HG03159 (cell line): Measurements from ENCODE around the gene SYF2.
"Not testable (repeated sequence)": the region's sequence is repeated elsewhere in the genome, so short reads cannot be mapped to it uniquely, and the experiment has no call there.

Source experiments
- ATAC-seq: cut with Tn5 transposase; IDR thresholded peaks from one replicate; pipeline ENCODE4 v1.9.1; 2021; ENCODE audit warnings: mild to moderate bottlenecking, moderate library complexity; ENCODE audit not compliant: unreplicated experiment

SYF2 gene

DNA sequence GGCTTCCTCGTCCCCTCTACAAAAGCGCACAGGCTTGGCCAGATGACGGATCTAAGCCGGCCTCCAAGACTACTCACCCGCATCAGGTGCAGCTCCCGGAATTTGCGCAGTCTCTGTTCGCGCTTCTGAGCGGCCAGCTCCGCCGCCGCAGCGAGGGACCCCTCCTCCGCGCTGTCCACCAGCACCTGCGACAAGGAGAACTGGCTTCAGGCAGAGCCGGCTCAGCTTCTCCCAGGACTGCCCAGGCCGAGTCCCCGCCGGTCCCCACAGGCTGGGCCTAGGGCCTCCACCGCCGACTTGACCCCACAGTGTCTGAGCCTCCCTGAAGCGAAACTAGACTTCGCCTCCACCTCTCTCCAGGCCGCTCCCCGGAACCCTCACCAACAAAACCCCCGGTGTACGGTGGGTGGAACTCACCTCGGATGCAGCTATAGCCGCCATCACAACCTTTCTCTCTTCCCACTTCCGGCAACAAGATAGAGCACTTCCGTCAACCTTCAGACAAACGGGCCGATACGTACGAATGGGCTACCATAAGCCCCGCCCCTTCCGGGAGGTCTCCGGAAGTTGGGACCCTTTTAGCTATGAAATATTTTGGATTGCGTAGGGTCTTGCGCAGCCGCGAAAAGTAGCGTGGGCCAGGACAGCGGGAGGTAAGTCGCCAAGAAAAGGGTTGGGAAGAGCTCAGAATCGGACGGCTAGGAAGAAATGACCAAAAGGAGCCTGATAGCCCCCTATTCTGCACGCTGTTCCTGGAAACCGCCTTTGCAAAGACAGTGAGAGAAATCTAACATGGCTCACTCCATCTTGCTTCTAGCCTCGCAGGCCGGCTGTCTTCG lies at the start of gene SYF2:
Gene SYF2 (minus strand): TSS at position 476 of the 839 bp plus-strand sequence. CDS start 35 bp downstream, at position 441.
- peak; percentile 79 for ATAC-seq

DNA sequence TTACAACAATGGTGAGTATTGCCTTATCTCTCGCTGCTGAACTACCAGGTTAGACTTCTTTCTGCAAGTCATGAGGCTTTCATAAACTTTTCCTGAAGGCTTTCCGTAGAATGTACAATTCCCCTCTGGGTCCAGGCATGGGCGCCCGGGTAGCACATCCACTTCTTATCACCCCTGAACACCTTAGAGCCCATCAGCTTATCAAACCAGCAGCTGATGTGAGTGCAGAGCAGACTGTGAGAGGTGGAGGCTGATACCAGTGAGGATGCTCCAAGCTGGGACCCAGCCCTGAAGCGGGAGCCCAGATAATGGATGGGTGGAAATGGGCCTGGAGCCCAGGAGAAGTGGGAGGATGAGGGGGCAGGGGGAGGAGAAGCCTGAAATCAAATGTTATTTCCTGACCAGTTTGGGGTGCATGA lies 47.4 kb upstream of the SYF2 start:
- not testable (repeated sequence) for ATAC-seq

DNA sequence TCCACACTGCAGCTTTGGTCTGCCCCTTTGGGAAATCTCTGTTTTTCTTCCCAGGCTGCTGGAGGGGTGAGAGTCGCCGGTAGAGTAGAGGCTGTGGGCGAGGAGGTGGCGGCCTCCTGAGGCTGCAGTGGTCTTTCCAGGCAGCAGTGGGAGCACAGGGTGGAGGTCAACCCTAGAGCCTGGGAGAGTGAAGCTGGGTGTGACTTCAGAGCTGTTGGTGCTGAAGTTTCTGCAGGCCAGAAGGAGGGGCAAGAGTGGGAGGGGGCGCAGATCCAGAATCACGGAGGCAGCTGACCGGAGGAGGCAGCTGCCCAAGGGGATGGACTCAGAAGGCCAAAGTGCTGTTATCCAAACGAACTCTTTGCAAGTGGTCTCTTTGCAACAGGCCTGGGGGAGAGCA lies 46.5 kb upstream of the SYF2 start:
- ATAC-seq: not testable (repeated sequence)

DNA sequence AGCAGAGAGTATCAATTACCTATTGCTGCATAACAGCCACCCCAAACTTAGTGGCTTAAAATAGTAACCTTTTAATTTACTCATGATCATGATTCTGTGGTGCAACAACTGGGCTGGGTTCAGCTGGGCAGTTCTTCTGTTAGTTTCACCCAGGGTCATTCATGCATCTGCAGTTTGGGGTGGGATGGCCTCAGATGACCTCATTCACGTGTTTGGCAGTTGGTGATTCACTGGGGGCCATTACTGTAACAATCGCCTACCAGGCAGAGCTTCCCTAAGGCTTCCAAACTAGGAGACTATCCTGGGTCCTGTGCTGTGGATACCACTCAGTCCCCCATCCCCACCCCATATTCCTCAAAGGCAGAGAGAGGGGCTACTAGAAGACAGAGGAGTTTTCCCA lies 46.1 kb upstream of the SYF2 start:
- not testable (repeated sequence) for ATAC-seq

DNA sequence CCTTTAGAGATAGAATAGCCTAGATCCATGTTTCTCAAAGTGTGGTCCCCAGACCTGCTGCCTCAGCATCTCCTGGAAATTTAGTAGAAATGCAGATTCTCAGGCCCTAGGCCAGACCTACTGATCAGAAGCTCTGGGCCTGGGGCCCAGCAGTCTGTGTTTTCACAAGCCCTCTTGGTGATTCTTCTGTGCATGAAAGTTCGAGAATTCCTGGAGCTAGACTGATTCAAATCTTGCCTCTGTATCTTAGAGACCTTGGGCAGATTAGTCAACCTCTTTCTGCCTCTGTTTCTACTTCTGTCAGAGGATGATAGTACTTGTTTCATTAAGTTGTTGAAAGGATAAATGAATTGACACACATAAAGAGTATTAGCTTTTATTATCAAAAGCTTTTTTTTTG lies 45.0 kb upstream of the SYF2 start:
- not testable (repeated sequence) for ATAC-seq

DNA sequence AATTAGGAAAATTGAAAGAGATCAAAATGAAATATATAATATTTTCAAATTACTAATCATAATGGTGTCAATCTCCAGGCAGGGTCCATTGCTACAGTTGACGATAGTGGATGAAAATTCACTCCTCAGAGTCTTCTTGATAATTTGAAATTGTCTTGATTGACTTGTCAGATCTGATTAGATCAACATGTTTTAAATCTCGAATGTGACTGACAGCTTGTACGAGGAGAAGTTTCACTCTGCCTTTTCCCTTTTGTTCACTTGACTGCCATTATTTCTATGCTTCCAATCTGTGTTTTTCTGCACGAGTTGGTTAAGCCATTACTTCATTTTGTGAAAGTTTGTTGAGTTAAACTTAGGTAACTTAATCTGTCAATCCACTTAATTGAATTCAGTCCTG lies 43.3 kb upstream of the SYF2 start:
- not testable (repeated sequence) for ATAC-seq

DNA sequence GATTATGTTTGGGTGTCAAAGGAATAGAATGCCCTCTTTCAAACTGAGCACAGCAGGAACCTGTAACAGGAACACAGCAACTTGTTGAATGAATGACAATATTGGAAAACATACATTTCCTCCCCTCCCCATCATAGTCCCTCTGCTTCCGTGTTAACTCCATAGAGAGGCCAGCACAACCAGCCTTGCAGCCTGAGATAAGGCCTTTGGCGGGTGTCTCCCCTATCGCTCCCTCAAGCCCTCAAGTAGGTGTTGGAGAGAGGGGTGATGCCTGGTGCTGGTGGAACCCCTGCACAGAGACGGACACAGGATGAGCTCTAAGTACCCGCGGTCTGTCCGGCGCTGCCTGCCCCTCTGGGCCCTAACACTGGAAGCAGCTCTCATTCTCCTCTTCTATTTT lies 39.9 kb upstream of the SYF2 start, which contains the start of gene RHD:
Gene RHD (plus strand): TSS at position 272 of the 400 bp plus-strand sequence. CDS start 39 bp downstream, at position 311.
- not testable (repeated sequence) for ATAC-seq

DNA sequence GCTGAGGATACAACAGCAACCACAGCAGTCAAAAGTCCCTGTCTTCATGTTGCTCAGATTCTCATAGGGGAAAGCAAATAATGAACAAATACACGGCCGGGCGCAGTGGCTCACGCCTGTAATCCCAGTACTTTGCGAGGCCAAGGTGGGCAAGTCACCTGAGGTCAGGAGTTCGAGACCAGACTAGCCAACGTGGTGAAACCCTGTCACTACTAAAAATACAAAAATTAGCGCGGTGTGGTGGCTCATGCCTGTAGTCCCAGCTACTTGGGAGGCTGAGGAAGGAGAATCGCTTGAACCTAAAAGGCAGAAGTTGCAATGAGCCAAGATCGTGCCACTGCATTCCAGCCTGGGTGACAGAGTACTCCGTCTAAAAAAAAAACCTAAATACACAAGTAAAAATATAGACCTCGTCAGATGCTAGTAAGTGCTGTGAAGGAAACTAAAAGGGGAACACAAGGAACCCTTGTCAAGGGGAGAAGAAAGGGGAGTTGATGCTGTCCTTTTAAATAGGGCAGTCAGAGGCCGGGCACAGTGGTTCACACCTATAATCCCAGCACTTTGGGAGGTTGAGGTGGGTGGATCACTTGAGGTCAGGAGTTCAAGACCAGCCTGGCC lies 36.0 kb upstream of the SYF2 start:
- not testable (repeated sequence) for ATAC-seq

DNA sequence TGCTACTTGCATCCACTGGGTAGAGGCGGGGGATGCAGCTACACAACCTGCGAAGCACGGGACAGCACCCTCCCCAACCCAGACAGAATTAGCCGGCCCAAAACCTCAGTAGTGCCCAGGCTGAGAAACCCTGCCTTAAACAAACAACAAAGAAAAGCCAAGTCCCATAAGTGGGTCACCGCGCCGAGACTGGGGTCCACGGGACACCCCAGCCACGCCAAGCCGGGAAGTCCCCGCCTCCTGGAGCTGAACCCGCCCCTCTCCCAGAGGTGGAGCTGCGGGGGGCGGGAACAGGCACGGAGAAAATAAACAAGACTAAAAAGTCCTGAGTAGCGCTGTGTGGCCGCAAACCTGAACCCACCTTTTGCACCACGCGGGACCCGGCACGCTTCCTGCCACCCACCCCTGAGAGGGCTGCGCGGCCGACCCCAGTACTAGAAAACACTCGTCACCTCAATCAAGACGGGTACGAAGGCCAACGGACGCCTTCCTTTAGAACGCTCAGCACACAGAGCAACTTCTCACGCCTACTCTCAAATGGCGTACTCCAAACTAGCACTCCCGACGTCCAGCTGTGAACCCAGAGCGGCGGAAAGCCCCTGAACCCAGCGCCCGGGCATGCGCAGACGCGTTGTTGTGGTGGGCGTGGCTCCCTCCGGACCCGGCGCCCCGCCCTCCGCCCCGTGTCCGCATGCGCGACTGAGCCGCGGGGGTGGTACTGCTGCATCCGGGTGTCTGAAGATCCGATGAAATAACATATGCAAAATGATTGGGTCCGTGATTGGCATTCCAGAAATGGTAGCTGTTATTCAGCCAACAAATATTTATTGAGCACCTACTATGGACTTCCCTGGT lies 35.2 kb upstream of the SYF2 start:
- ATAC-seq: peak; percentile 66

DNA sequence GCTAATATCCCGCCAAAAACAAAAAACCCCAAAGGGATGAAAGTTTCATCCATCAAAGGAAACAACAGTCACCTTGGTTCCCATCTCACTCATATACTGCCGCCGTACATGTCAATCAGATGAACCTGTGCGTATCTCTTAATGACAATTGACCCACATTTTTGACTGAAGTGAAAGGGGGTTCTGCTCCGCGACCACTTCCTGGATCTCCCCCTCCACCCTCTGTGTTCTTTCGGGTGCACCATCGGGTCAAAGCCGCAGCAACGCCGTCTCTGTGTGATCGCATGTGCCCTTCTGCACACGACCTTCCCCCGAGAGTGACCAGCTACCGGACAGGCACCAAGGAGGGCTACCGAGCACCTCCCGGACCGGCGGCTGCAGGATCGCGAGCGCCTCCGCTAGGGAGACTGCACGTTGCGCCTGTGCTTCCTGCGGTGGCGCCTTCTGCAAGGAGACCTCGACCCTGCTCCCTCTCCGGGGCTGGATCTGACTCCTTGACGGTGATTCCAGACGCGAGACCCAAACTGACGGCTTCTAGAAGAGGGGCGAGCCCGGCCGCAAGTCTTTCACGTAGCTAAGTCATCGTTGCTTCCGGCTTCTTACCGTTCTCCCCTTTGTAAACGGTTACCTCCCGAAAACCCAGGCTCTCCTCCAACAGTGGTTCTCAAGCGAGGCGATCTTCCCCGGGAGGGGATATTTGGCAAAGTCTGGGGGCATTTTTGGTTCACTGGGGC lies 34.4 kb upstream of the SYF2 start:
- peak; percentile 18 for ATAC-seq

DNA sequence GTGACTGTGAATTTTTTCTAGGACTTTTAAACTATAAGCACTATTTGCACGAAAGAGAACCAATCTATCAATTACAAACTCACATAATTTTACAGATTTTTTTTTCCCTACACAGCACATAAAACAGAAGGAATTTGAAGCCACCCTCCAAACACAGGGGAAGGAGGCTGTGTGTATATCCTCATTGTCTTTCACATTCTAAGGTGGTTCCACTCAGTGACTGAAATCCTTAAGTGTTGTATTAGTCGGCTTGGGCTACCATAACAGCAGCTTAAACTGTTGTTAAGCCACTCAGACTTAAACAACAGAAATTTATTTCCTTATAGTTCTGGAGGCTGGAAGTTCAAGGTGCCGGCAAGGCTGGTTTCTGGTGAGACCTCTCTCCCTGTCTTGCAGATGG lies 28.0 kb upstream of the SYF2 start:
- not testable (repeated sequence) for ATAC-seq

DNA sequence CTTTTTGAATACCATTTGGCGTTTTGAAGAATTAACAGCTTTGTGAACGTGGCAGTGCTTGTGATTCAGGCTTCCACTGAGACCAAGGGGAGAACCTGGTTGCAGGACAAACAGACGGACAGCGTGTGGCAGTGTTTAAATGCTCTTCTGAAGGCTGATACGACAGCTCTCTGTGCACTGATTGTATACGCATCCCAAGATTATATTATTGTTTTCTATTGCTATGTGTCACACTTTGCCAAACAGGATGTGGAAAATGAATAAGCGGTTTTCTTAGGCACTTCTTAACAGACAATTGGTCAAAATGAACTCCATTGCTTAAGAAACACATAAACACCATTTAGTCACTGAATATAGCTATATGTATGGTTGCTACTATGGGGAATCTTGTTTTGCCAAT lies 27.5 kb upstream of the SYF2 start:
- not testable (repeated sequence) for ATAC-seq

DNA sequence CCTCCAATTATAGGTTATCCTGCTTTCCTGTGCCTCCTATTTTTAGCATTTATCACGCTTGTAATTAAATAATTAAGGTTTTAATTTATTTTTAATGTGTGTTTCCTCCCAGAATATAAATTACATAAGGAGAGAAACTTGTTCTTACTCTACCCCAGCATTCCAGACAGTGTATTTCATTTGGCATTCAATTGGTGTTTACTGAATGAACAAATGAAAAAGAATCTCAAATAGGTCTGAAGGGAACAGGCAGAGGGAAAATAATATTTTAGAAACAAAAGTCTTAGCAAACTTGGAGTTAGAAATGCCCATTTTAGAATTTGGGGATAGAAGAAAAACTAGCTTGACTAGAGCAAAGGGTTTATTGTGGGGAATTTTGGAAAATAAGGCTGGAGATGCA lies 24.9 kb upstream of the SYF2 start:
- ATAC-seq: no peak

DNA sequence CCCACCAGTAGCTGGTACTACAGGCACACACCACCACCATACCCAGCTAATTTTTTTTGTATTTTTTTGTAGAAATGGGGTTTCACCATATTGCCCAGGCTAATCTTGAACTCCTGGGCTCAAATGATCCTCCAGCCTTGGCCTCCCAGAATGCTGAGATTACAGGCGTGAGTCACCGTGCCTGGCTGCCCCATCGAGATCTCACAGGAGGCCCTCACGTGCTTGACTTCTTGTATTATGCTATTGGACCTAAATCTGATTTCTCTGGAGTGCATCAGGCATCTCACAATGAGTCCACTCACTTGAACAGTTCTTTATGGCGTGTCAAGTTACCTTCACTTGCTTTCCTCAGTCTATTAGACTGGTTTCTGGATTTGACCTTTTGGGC lies 24.3 kb upstream of the SYF2 start:
- no peak for ATAC-seq

DNA sequence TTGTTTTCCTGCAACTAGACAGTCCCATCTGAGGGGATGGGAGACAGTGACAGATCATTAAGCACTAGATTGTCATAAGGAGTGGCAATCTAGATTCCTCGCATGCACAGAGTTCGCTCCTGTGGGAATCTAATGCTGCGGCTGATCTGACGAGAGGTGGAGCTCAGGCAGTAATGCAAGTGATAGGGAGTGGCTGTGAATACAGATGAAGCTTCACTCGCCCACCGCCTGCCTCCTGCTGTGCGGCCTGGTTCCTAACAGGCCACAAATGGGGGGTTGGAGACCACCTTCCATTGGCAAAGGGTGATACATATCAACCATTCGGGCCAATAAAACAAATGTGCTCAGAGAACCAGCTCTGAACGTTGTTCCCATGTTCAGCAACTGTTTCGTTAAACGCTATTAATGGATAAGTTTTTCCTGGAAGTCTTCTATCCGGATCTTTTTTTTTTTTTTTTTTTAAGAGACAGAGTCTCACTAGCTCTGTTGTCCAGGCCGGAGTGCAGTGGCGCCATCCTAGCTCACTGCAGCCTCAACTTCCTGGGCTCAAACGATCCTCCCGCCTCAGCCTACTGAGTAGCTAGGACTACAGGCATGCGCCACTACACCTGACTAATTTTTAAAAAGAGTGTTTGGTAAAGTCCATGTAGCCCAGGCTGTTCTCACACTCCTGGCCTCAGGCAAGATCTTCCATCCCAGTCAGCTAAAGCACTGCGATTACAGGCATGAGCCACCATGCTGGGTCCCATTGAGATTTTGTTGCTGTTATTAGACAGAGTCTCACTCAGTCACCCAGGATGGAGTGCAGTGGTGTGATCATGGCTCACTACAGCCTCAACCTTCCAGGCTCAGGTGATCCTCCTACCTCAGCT lies 23.6 kb upstream of the SYF2 start:
- ATAC-seq: no peak

DNA sequence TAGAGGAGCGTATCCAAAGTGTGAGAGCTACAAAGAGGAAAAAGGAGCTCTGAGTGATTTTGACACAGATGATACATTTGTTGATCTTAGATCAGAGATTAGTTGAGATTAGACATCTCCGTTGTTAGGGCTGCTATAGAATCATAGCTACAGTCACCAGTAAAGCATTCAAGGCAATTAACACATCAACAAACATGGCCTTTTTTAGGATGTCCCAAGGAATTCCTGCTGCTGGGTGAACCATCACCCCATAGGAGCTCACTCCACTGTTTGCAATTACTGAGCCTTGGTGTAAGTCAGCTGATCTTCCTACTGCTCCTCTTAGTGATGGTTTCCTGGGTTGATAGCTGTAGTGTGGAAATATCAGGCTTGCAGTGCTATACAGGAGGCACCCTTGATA lies 21.6 kb upstream of the SYF2 start:
- no peak for ATAC-seq

DNA sequence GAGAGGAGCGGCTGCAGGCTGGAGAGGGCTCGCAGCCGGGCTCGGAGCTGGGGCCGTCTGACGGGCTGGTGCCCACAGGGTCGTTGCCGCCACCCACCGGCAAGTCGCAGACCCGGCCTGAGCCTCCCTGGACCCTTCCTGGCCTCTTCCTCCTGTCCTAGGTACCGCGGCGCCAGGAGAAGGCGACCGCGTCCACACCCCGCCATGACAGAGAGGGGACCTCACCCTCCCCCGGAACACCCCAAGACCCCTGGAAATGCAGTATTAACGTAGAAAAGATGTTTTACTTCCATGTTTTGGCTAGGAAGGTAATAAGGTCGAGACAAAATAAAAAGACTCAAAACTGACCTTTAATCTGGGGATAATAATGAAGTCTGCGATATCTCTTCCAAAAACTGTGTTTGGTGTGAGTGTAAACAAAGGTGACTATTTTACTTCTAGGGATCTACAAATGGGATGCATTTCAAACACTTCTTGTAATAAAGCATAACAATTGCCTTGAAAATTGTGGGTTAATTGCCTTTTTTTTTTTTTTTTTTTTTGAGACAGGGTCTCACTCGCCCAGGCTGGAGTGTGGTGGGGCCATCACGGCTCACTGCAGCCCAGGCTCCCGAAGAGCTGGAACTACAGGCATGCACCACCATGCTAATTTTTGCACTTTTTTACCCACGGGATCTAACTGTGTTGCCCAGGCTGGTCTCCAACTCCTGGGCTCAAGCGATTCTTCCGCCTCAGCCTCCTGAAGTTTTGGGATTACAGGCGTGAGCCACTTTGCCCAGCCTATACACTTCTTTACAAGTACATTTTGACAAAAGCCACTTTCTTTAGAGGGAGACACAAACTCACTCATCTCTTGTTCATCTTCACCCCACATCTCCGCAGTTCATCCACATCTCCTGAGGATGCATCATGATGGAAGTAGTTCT lies 15.8 kb upstream of the SYF2 start:
- no peak for ATAC-seq

DNA sequence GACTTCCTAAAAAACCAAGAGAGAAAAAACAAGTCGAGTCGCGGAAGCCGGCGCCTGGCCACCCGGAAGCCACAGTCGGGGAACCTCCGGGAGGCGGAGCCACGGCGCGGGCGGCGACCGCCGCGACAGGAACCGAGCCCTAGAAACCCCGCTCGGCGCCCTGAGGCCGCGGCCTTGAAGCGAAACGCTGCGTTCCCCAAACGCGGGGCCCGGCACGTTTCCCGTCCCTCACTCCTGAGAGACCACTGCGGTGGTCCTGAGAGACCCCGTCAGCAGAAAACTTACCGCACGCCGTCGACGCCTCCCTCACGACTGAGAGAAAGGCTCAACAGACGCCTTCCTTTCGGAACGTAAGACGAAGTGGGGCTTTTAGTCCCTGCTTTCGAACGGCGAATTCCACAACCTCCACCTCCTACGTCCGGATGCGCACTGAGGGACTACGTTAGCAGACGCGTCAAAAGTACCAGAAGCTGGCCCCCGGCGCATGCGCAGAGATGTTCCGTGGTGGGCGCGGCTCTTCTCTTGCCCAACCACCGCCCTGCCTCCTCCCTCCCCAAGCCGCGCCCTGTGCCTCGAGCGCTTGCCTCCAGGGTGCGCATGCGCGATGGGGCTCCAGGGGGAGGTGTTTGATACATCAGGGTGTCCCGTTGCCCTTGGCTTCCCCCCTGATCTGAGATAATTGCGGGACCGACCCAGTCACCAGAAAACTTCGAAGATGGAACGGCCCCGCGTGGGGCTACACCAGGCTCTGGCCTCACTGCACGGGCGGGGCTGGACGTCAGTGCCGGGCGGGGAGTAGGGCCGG lies 14.9 kb upstream of the SYF2 start, which contains the start of gene RSRP1:
Gene RSRP1 (minus strand): TSS at position 431 of the 805 bp plus-strand sequence. CDS start 491 bp downstream, outside the sequence.
- peak; percentile 86 for ATAC-seq
